B cell (primary cell): Measurements from ENCODE around the gene CRISPLD2.

ENCODE experiments used
- CTCF ChIP-seq: fragments of 200-600 bp; IDR thresholded peaks from one replicate; pipeline ENCODE4 v1.8.0; 2022; ENCODE audit warnings: antibody characterized with exemption, mild to moderate bottlenecking
- EZH2 ChIP-seq: IDR thresholded peaks from 2 replicates; pipeline ENCODE4 v1.6.1; 2012; ENCODE audit warnings: borderline replicate concordance, low read depth, mild to moderate bottlenecking, moderate library complexity, low read length; ENCODE audit not compliant: insufficient read depth, poor library complexity, severe bottlenecking

GRCh38 chr16:84887207-84887606 is 67.4 kb downstream of the CRISPLD2 start:
- TF ChIP-seq CTCF, result no peak
- TF ChIP-seq EZH2, result no peak
